HEK293 (cell line): ENCODE data around the gene OSBPL10.

Experiments used
- KLF1 ChIP-seq: fragments of 450-650 bp; formaldehyde crosslinking; IDR thresholded peaks from 2 replicates; pipeline ENCODE4 v1.5.1; 2016; ENCODE audit warnings: missing biosample characterization, missing genetic modification characterization
- SALL2 ChIP-seq: fragments of 450-650 bp; formaldehyde crosslinking; IDR thresholded peaks from 2 replicates; pipeline ENCODE4 v1.5.0; 2017; ENCODE audit warnings: missing biosample characterization, mild to moderate bottlenecking, missing genetic modification characterization, borderline replicate concordance
- YY1 ChIP-seq: fragments of 450-650 bp; formaldehyde crosslinking; IDR thresholded peaks from 2 replicates; pipeline ENCODE4 v1.5.1; 2018; ENCODE audit warnings: missing biosample characterization, missing genetic modification characterization
- ZBTB7A ChIP-seq: fragments of 450-650 bp; formaldehyde crosslinking; IDR thresholded peaks from 2 replicates; pipeline ENCODE4 v1.5.1; 2016; ENCODE audit warnings: low read depth, missing biosample characterization, missing genetic modification characterization
- ZNF114 ChIP-seq: fragments of 450-650 bp; formaldehyde crosslinking; IDR thresholded peaks from 2 replicates; pipeline ENCODE4 v1.5.0; 2017; ENCODE audit warnings: missing biosample characterization, missing genetic modification characterization
- ZNF175 ChIP-seq: fragments of 450-650 bp; formaldehyde crosslinking; IDR thresholded peaks from 2 replicates; pipeline ENCODE4 v1.5.1; 2016; ENCODE audit warnings: missing biosample characterization, missing genetic modification characterization
- ZNF2 ChIP-seq: fragments of 450-650 bp; formaldehyde crosslinking; IDR thresholded peaks from 2 replicates; pipeline ENCODE4 v1.5.1; 2016; ENCODE audit warnings: missing biosample characterization, missing genetic modification characterization
- ZNF792 ChIP-seq: fragments of 450-650 bp; formaldehyde crosslinking; IDR thresholded peaks from 2 replicates; pipeline ENCODE4 v1.5.1; 2016; ENCODE audit warnings: missing biosample characterization, missing genetic modification characterization
- TF ChIP-seq, protein P1 (sequence below): fragments of 450-650 bp; formaldehyde crosslinking; IDR thresholded peaks from 2 replicates; pipeline ENCODE4 v1.5.1; 2016; ENCODE audit warnings: missing biosample characterization, missing genetic modification characterization
- TF ChIP-seq, protein P2 (sequence below): fragments of 450-650 bp; formaldehyde crosslinking; IDR thresholded peaks from 2 replicates; pipeline ENCODE4 v1.5.1; 2016; ENCODE audit warnings: missing biosample characterization, missing genetic modification characterization
- TF ChIP-seq, protein P3 (sequence below): fragments of 450-650 bp; formaldehyde crosslinking; IDR thresholded peaks from 2 replicates; pipeline ENCODE4 v1.5.1; 2016; ENCODE audit warnings: missing biosample characterization, missing genetic modification characterization

DNA sequence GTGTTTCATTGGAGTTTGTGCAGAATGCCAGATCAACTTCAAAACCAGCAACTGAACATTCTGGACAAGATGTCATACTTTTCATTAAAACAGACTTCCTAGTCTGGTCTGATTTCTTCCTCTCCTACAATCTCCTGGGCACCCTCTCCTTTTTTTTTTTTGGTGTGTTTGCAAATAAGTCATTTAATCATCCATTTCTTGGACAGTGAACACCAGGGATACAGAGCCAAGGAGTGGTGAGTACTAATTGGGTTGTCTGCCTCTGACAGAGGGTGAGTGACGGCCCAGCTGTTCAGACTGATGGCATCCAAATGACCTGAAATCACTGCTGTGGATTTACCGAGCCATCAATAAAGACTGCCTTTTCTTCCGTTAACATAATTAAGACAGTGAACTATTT, 290.3 kb downstream of the OSBPL10 start:
- TF ChIP-seq, protein P1, sequence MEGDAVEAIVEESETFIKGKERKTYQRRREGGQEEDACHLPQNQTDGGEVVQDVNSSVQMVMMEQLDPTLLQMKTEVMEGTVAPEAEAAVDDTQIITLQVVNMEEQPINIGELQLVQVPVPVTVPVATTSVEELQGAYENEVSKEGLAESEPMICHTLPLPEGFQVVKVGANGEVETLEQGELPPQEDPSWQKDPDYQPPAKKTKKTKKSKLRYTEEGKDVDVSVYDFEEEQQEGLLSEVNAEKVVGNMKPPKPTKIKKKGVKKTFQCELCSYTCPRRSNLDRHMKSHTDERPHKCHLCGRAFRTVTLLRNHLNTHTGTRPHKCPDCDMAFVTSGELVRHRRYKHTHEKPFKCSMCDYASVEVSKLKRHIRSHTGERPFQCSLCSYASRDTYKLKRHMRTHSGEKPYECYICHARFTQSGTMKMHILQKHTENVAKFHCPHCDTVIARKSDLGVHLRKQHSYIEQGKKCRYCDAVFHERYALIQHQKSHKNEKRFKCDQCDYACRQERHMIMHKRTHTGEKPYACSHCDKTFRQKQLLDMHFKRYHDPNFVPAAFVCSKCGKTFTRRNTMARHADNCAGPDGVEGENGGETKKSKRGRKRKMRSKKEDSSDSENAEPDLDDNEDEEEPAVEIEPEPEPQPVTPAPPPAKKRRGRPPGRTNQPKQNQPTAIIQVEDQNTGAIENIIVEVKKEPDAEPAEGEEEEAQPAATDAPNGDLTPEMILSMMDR: no peak
- TF ChIP-seq YY1 (tag by site-specific recombination) (no peak), ZNF114 (no peak), ZBTB7A (no peak), ZNF2 (no peak), ZNF792 (tag by site-specific recombination) (no peak), KLF1 (tag by site-specific recombination) (no peak), ZNF175 (tag by site-specific recombination) (no peak), SALL2 (tag by site-specific recombination) (no peak)
- TF ChIP-seq, protein P2, sequence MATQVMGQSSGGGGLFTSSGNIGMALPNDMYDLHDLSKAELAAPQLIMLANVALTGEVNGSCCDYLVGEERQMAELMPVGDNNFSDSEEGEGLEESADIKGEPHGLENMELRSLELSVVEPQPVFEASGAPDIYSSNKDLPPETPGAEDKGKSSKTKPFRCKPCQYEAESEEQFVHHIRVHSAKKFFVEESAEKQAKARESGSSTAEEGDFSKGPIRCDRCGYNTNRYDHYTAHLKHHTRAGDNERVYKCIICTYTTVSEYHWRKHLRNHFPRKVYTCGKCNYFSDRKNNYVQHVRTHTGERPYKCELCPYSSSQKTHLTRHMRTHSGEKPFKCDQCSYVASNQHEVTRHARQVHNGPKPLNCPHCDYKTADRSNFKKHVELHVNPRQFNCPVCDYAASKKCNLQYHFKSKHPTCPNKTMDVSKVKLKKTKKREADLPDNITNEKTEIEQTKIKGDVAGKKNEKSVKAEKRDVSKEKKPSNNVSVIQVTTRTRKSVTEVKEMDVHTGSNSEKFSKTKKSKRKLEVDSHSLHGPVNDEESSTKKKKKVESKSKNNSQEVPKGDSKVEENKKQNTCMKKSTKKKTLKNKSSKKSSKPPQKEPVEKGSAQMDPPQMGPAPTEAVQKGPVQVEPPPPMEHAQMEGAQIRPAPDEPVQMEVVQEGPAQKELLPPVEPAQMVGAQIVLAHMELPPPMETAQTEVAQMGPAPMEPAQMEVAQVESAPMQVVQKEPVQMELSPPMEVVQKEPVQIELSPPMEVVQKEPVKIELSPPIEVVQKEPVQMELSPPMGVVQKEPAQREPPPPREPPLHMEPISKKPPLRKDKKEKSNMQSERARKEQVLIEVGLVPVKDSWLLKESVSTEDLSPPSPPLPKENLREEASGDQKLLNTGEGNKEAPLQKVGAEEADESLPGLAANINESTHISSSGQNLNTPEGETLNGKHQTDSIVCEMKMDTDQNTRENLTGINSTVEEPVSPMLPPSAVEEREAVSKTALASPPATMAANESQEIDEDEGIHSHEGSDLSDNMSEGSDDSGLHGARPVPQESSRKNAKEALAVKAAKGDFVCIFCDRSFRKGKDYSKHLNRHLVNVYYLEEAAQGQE: no peak
- TF ChIP-seq, protein P3, sequence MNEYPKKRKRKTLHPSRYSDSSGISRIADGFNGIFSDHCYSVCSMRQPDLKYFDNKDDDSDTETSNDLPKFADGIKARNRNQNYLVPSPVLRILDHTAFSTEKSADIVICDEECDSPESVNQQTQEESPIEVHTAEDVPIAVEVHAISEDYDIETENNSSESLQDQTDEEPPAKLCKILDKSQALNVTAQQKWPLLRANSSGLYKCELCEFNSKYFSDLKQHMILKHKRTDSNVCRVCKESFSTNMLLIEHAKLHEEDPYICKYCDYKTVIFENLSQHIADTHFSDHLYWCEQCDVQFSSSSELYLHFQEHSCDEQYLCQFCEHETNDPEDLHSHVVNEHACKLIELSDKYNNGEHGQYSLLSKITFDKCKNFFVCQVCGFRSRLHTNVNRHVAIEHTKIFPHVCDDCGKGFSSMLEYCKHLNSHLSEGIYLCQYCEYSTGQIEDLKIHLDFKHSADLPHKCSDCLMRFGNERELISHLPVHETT (tag by site-specific recombination): no peak
